ENCODE measurements around the gene ZNF521.

- no peak for TF ChIP-seq POLR2AphosphoS5 (IDR thresholded peaks at IDR 0.05)
- TF ChIP-seq EP300 (IDR thresholded peaks at IDR 0.05), result no peak
- no peak for TF ChIP-seq CTCF (IDR thresholded peaks at IDR 0.05)
Measured at GRCh38 chr18:25360301-25360899, 8.4 kb upstream of the ZNF521 start.
